Caco-2 (cell line): ENCODE data around the gene DCTPP1. TPM values are rescaled to one million over a fixed set of nuclear protein-coding genes. Genes with fewer than 3 reads are reported as not detected.

Experiments used
- BruUV-seq: library from RNA; stranded (reverse); fragments of 400-500 nt; replicated peaks from 2 replicates; lab custom pipeline; 2021; lab: Mats Ljungman, UMichigan
- CTCF ChIA-PET: fragments of 300-600 bp; sonication (Branson Sonifier 250); formaldehyde crosslinking; loops from one replicate; lab custom pipeline; 2022; ENCODE audit warnings: antibody characterized with exemption; lab: Charles Lee
- POLR2A ChIA-PET: fragments of 300-600 bp; sonication (Branson Sonifier 250); formaldehyde crosslinking; loops from one replicate; lab custom pipeline; 2022; ENCODE audit warnings: antibody characterized with exemption; lab: Charles Lee
- DNase-seq, 2 experiments: peaks; one replicate each; pipeline versions ENCODE4 v3.0.0 to v3.0.0-alpha.2; 2020 to 2022
- H3K27me3 ChIP-seq: replicated peaks from 2 replicates; pipeline ENCODE4 v1.6.0; 2011; ENCODE audit warnings: low read length; ENCODE audit not compliant: control insufficient read depth, insufficient read depth
- H3K36me3 ChIP-seq: 2 replicates; pipeline ENCODE4 v1.5.1; 2011; ENCODE audit warnings: low read length; ENCODE audit not compliant: control insufficient read depth, insufficient read depth
- H3K4me1 ChIP-seq: fragments of 250-450 bp; sonication (Bioruptor Pico); 2 replicates; pipeline ENCODE4 v1.5.1; 2020; ENCODE audit warnings: mild to moderate bottlenecking
- H3K4me3 ChIP-seq: 2 replicates; pipeline ENCODE4 v1.5.1; 2011; ENCODE audit warnings: low read depth, mild to moderate bottlenecking, control low read depth, low read length
- H3K9me3 ChIP-seq: fragments of 250-450 bp; sonication (Bioruptor Pico); 2 replicates; pipeline ENCODE4 v1.5.1; 2020; ENCODE audit warnings: mild to moderate bottlenecking, moderate library complexity
- H3K27ac Mint-ChIP-seq: one replicate; pipeline ENCODE4 v1.8.0; 2022; ENCODE audit warnings: mixed read lengths; ENCODE audit not compliant: unreplicated experiment
- H3K27me3 Mint-ChIP-seq: one replicate; pipeline ENCODE4 v1.8.0; 2022; ENCODE audit warnings: mixed read lengths; ENCODE audit not compliant: insufficient read depth, unreplicated experiment
- H3K36me3 Mint-ChIP-seq: one replicate; pipeline ENCODE4 v1.8.0; 2022; ENCODE audit warnings: mild to moderate bottlenecking, mixed read lengths; ENCODE audit not compliant: insufficient read depth, unreplicated experiment
- H3K4me1 Mint-ChIP-seq: one replicate; pipeline ENCODE4 v1.8.0; 2022; ENCODE audit warnings: low read depth, mixed read lengths; ENCODE audit not compliant: unreplicated experiment
- H3K4me3 Mint-ChIP-seq: one replicate; pipeline ENCODE4 v1.8.0; 2022; ENCODE audit warnings: mild to moderate bottlenecking, moderate library complexity, mixed read lengths; ENCODE audit not compliant: unreplicated experiment
- H3K9me3 Mint-ChIP-seq: one replicate; pipeline ENCODE4 v1.8.0; 2022; ENCODE audit warnings: mixed read lengths; ENCODE audit not compliant: unreplicated experiment
- CTCF ChIP-seq, 2 experiments: fragments of 200-600 bp in 1 of 2; IDR thresholded peaks; 1 replicate in 1 of 2; 2 replicates in 1 of 2; pipeline versions ENCODE4 v1.5.1 to v1.8.0; 2011 to 2022; ENCODE audit warnings: antibody characterized with exemption in 1 of 2, control low read depth in 1 of 2, inconsistent platforms in 1 of 2, low read depth in 1 of 2, low read length in 1 of 2, mild to moderate bottlenecking in 1 of 2, moderate library complexity in 1 of 2; ENCODE audit not compliant: insufficient read depth in 1 of 2, severe bottlenecking in 1 of 2, unreplicated experiment in 1 of 2
- intact Hi-C: fragments of 100-400 bp; cut with micrococcal nuclease; formaldehyde crosslinking; loops from one replicate; pipeline ENCODE4 v1.10.0; 2022; ENCODE audit not compliant: unreplicated experiment
- total RNA-seq: library from RNA; stranded (reverse); gene quantifications from 2 replicates; pipeline ENCODE4 v1.2.3, GENCODE V29; 2022

The DCTPP1 gene
- total RNA-seq, 1 experiment from 2014 or later, result 51.1 TPM

GRCh38 chr16:30476991-30477390 lies 47.2 kb upstream of the DCTPP1 start:
- intact Hi-C loops, result no loop called here
- no peaks in the 10 kb centered on the region for H3K36me3 ChIP-seq
- no peak overlapping the region for H3K4me3 ChIP-seq
- no peaks in the 10 kb centered on the region for H3K4me1 ChIP-seq
- no peak for DNase-seq
- ChIA-PET CTCF (no interaction called here), POLR2A (no interaction called here)
- H3K9me3 ChIP-seq, result no peaks in the 10 kb centered on the region
- H3K4me3 Mint-ChIP-seq, result no peak overlapping the region
- no peaks in the 10 kb centered on the region for H3K9me3 Mint-ChIP-seq
- H3K27ac Mint-ChIP-seq, result no peak overlapping the region
- peaks cover 2% of the 10 kb centered on the region for H3K27me3 Mint-ChIP-seq
- H3K4me1 Mint-ChIP-seq, result no peaks in the 10 kb centered on the region
- BruUV-seq, result no TSS peak
- no peaks in the 10 kb centered on the region for H3K36me3 Mint-ChIP-seq
- no peak for TF ChIP-seq CTCF (IDR thresholded peaks at IDR 0.05; ENCODE audit: insufficient read depth in 1 of 2, low read depth in 1 of 2, low read length in 1 of 2, severe bottlenecking in 1 of 2, unreplicated experiment in 1 of 2)
- H3K27me3 ChIP-seq, result no peaks in the 10 kb centered on the region

GRCh38 chr16:30474684-30475083 lies 44.9 kb upstream of the DCTPP1 start:
- H3K36me3 Mint-ChIP-seq, result no peaks in the 10 kb centered on the region
- no peaks in the 10 kb centered on the region for H3K4me1 ChIP-seq
- intact Hi-C loops, result no loop called here
- no TSS peak for BruUV-seq
- no peaks in the 10 kb centered on the region for H3K9me3 Mint-ChIP-seq
- no peak overlapping the region for H3K4me3 Mint-ChIP-seq
- DNase-seq, result no peak
- H3K36me3 ChIP-seq, result no peaks in the 10 kb centered on the region
- no peaks in the 10 kb centered on the region for H3K4me1 Mint-ChIP-seq
- no peak for TF ChIP-seq CTCF (IDR thresholded peaks at IDR 0.05; ENCODE audit: insufficient read depth in 1 of 2, low read depth in 1 of 2, low read length in 1 of 2, severe bottlenecking in 1 of 2, unreplicated experiment in 1 of 2)
- H3K27ac Mint-ChIP-seq, result no peak overlapping the region
- no peaks in the 10 kb centered on the region for H3K27me3 ChIP-seq
- ChIA-PET CTCF (no interaction called here), POLR2A (no interaction called here)
- no peaks in the 10 kb centered on the region for H3K9me3 ChIP-seq
- H3K27me3 Mint-ChIP-seq, result no peaks in the 10 kb centered on the region
- no peak overlapping the region for H3K4me3 ChIP-seq

DNA sequence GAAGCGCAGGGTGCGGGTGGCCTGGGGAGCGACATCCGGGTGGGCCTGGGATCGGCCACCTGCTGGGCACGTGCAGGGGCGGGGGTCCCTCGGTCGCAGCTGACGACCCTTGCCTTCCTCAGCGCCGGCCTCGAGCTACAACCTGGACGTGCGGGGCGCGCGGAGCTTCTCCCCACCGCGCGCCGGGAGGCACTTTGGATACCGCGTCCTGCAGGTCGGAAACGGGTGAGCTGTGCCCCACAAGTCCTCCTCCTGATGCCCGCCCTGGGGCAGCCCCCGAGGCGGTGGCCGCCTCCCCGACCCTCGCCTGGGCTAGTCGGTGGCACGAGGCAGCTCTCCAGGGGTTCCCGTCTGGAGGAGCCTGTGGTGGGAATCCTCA lies 44.2 kb upstream of the DCTPP1 start:
- Mint-ChIP-seq H3K9me3 (no peaks in the 10 kb centered on the region), H3K4me3 (no peak overlapping the region), H3K27ac (no peak overlapping the region), H3K36me3 (no peaks in the 10 kb centered on the region), H3K4me1 (no peaks in the 10 kb centered on the region), H3K27me3 (no peaks in the 10 kb centered on the region)
- no peak for TF ChIP-seq CTCF (IDR thresholded peaks at IDR 0.05; ENCODE audit: insufficient read depth in 1 of 2, low read depth in 1 of 2, low read length in 1 of 2, severe bottlenecking in 1 of 2, unreplicated experiment in 1 of 2)
- Histone ChIP-seq H3K27me3 (no peaks in the 10 kb centered on the region), H3K36me3 (no peaks in the 10 kb centered on the region), H3K9me3 (no peaks in the 10 kb centered on the region), H3K4me1 (no peaks in the 10 kb centered on the region), H3K4me3 (no peak overlapping the region)
- BruUV-seq, result no TSS peak
- DNase-seq, result no peak
- ChIA-PET POLR2A (no interaction called here), CTCF (no interaction called here)
- intact Hi-C loops, result no loop called here
